SJCRH30 (cell line): ENCODE results near the gene TSPAN31. TPM values are rescaled to one million over a fixed set of nuclear protein-coding genes. Genes with fewer than 3 reads are reported as not detected.

ENCODE experiments used
- DNase-seq, 2 experiments: peaks; one replicate each; pipeline ENCODE4 v3.0.0-alpha.2; 2015 to 2020
- H3K27ac ChIP-seq: fragments of 250-450 bp; sonication (Bioruptor Pico); 2 replicates; pipeline ENCODE4 v1.5.1; 2020; ENCODE audit warnings: mild to moderate bottlenecking, moderate library complexity
- H3K27me3 ChIP-seq: fragments of 250-450 bp; sonication (Bioruptor Pico); 2 replicates; pipeline ENCODE4 v1.5.1; 2020; ENCODE audit warnings: mild to moderate bottlenecking, moderate library complexity
- H3K36me3 ChIP-seq: fragments of 250-450 bp; sonication (Bioruptor Pico); 2 replicates; pipeline ENCODE4 v1.5.1; 2020; ENCODE audit warnings: mild to moderate bottlenecking, moderate library complexity
- H3K4me1 ChIP-seq: fragments of 250-450 bp; sonication (Bioruptor Pico); 2 replicates; pipeline ENCODE4 v1.5.1; 2020; ENCODE audit warnings: mild to moderate bottlenecking, moderate library complexity
- H3K4me3 ChIP-seq: fragments of 250-450 bp; sonication (Bioruptor Pico); 2 replicates; pipeline ENCODE4 v1.5.1; 2020; ENCODE audit warnings: mild to moderate bottlenecking, moderate library complexity
- H3K9me3 ChIP-seq: fragments of 250-450 bp; sonication (Bioruptor Pico); replicated peaks from 2 replicates; pipeline ENCODE4 v1.5.1; 2020; ENCODE audit warnings: mild to moderate bottlenecking, moderate library complexity
- total RNA-seq: library from RNA; depleted of rRNA; stranded (reverse); fragments of >200 nt; shearing (Covaris generic); gene quantifications from 2 replicates; pipeline ENCODE4 v1.2.3, GENCODE V29; 2014; rRNA removed

TSPAN31 gene
- total RNA-seq, 1 experiment from 2014 or later = 318 TPM

- no peaks in the 10 kb centered on the region for H3K9me3 ChIP-seq
- peaks cover 43% of the 10 kb centered on the region for H3K36me3 ChIP-seq
- peak within 1 kb of the TSS; percentile 39 for H3K27ac ChIP-seq
- H3K4me3 ChIP-seq = peak within 1 kb of the TSS; percentile 83
- DNase-seq = peak; percentile 100
- H3K4me1 ChIP-seq = peaks cover 10% of the 10 kb centered on the region
- H3K27me3 ChIP-seq = no peaks in the 10 kb centered on the region
These were observed 38.0 kb downstream of the TSPAN31 start, which contains the start of gene TSFM for GRCh38 chr12:57782608-57783465. Gene TSFM (plus strand): TSS chr12:57782787. CDS start chr12:57782802, 15 bp downstream.

- Histone ChIP-seq H3K36me3 (peaks cover 49% of the 10 kb centered on the region), H3K27ac (peak overlapping the region; percentile 39; the same call in 1 of the 2 replicates)
- no peak for DNase-seq
These were observed 38.6 kb downstream of the TSPAN31 start for GRCh38 chr12:57783466-57783801.

GRCh38 chr12:57783861-57784260 lies 39.0 kb downstream of the TSPAN31 start:
- Histone ChIP-seq H3K36me3 (peaks cover 52% of the 10 kb centered on the region), H3K9me3 (no peaks in the 10 kb centered on the region), H3K27me3 (no peaks in the 10 kb centered on the region), H3K4me1 (peaks cover 10% of the 10 kb centered on the region), H3K4me3 (0 out of 2 replicates have a peak overlapping the region, but pooled peaks have one; percentile 0), H3K27ac (no peak overlapping the region)
- DNase-seq = no peak

More at GRCh38 chr12:57783466-57783801, 38.6 kb downstream of the TSPAN31 start:
- Histone ChIP-seq H3K27me3 (no peaks in the 10 kb centered on the region), H3K4me3 (peak overlapping the region; percentile 83), H3K4me1 (peaks cover 10% of the 10 kb centered on the region), H3K9me3 (no peaks in the 10 kb centered on the region)

GRCh38 chr12:57793920-57794319 lies 49.1 kb downstream of the TSPAN31 start:
- no peak overlapping the region for H3K4me3 ChIP-seq
- no peaks in the 10 kb centered on the region for H3K9me3 ChIP-seq
- DNase-seq = no peak
- no peaks in the 10 kb centered on the region for H3K4me1 ChIP-seq
- no peaks in the 10 kb centered on the region for H3K27me3 ChIP-seq
- no peak overlapping the region for H3K27ac ChIP-seq
- H3K36me3 ChIP-seq = peaks cover 94% of the 10 kb centered on the region

- H3K36me3 ChIP-seq = peaks cover 95% of the 10 kb centered on the region
- no peaks in the 10 kb centered on the region for H3K4me1 ChIP-seq
- no peak overlapping the region for H3K4me3 ChIP-seq
- DNase-seq = no peak
- no peaks in the 10 kb centered on the region for H3K9me3 ChIP-seq
- no peak overlapping the region for H3K27ac ChIP-seq
- H3K27me3 ChIP-seq = no peaks in the 10 kb centered on the region
These were observed 50.5 kb downstream of the TSPAN31 start for GRCh38 chr12:57795354-57795753.

GRCh38 chr12:57796996-57797395 lies 52.2 kb downstream of the TSPAN31 start:
- H3K9me3 ChIP-seq = no peaks in the 10 kb centered on the region
- peaks cover 86% of the 10 kb centered on the region for H3K36me3 ChIP-seq
- DNase-seq = no peak
- H3K4me1 ChIP-seq = no peaks in the 10 kb centered on the region
- H3K27me3 ChIP-seq = no peaks in the 10 kb centered on the region
- H3K27ac ChIP-seq = no peak overlapping the region
- no peak overlapping the region for H3K4me3 ChIP-seq

GRCh38 chr12:57797933-57798332 lies 53.1 kb downstream of the TSPAN31 start:
- H3K9me3 ChIP-seq = no peaks in the 10 kb centered on the region
- peaks cover 85% of the 10 kb centered on the region for H3K36me3 ChIP-seq
- H3K27ac ChIP-seq = no peak overlapping the region
- no peaks in the 10 kb centered on the region for H3K4me1 ChIP-seq
- DNase-seq = no peak
- no peaks in the 10 kb centered on the region for H3K27me3 ChIP-seq
- H3K4me3 ChIP-seq = no peak overlapping the region

Other genes starting within 250 kb of the TSPAN31 start
- gene DDIT3, start 224.5 kb upstream of the TSPAN31 start, total RNA-seq = 68.0 and 91.1 TPM in 2 replicates
- 60.0 and 60.1 TPM in 2 replicates for gene MBD6, start 222.2 kb upstream of the TSPAN31 start, total RNA-seq
- gene DCTN2, start 197.8 kb upstream of the TSPAN31 start, total RNA-seq = 63.5 and 83.3 TPM in 2 replicates
- 0.41 and 0.47 TPM in 2 replicates for gene KIF5A, start 195.0 kb upstream of the TSPAN31 start, total RNA-seq
- 170 and 171 TPM in 2 replicates for gene PIP4K2C, start 153.8 kb upstream of the TSPAN31 start, total RNA-seq
- gene DTX3, start 140.2 kb upstream of the TSPAN31 start, total RNA-seq = 157 and 192 TPM in 2 replicates
- 234 and 262 TPM in 2 replicates for gene ARHGEF25, start 133.6 kb upstream of the TSPAN31 start, total RNA-seq
- 82.7 and 104 TPM in 2 replicates for gene B4GALNT1, start 111.8 kb upstream of the TSPAN31 start, total RNA-seq
- gene OS9, start 50.9 kb upstream of the TSPAN31 start, total RNA-seq = 1,587 and 1,701 TPM in 2 replicates
- gene AGAP2, start 6.3 kb upstream of the TSPAN31 start, total RNA-seq = 38.6 and 39.7 TPM in 2 replicates
- gene CDK4, start 7.3 kb downstream of the TSPAN31 start, total RNA-seq = 5,376 and 5,685 TPM in 2 replicates
- 136 and 147 TPM in 2 replicates for gene MARCHF9, start 10.1 kb downstream of the TSPAN31 start, total RNA-seq
- gene CYP27B1, start 22.0 kb downstream of the TSPAN31 start, total RNA-seq = 72.6 and 97.4 TPM in 2 replicates
- 316 and 341 TPM in 2 replicates for gene METTL1, start 27.1 kb downstream of the TSPAN31 start, total RNA-seq
- gene EEF1AKMT3, start 27.6 kb downstream of the TSPAN31 start, total RNA-seq = 93.5 and 100 TPM in 2 replicates
- gene TSFM, start 37.7 kb downstream of the TSPAN31 start, total RNA-seq = 440 and 505 TPM in 2 replicates
- gene AVIL, start 73.7 kb downstream of the TSPAN31 start, total RNA-seq = 107 and 111 TPM in 2 replicates
- 803 and 887 TPM in 2 replicates for gene CTDSP2, start 101.7 kb downstream of the TSPAN31 start, total RNA-seq
- 223 and 224 TPM in 2 replicates for gene ATP23, start 196.5 kb downstream of the TSPAN31 start, total RNA-seq